Stromal cell of bone marrow (primary cell): ENCODE results near the gene AMER2.
"Not testable (repeated sequence)": the region's sequence is repeated elsewhere in the genome, so short reads cannot be mapped to it uniquely, and the experiment has no call there.

Experiments
- DNase-seq: peaks from one replicate; pipeline ENCODE4 v3.0.0-alpha.2; 2012; ENCODE audit warnings: low read depth

Gene AMER2

DNA sequence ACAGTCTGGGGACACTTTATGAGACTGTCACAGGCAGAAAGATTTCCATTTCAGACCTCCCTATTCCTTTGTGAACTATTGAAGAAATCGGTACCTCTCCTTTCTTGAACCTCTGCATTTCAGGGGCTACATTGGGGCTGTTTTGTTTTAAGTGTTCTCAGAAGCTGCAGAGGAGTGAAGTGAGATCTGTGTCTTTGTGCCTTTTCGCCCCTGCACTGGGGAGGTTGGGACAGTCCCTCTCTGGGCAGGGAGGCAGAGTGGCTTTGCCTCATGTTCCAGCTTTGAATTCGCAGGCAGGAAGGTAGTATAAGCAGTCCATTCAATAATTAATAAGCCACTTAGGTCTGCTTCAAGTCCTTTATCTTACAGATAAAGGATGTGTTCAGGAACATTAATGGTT is 9.5 kb upstream of the AMER2 start:
- no peak for DNase-seq

DNA sequence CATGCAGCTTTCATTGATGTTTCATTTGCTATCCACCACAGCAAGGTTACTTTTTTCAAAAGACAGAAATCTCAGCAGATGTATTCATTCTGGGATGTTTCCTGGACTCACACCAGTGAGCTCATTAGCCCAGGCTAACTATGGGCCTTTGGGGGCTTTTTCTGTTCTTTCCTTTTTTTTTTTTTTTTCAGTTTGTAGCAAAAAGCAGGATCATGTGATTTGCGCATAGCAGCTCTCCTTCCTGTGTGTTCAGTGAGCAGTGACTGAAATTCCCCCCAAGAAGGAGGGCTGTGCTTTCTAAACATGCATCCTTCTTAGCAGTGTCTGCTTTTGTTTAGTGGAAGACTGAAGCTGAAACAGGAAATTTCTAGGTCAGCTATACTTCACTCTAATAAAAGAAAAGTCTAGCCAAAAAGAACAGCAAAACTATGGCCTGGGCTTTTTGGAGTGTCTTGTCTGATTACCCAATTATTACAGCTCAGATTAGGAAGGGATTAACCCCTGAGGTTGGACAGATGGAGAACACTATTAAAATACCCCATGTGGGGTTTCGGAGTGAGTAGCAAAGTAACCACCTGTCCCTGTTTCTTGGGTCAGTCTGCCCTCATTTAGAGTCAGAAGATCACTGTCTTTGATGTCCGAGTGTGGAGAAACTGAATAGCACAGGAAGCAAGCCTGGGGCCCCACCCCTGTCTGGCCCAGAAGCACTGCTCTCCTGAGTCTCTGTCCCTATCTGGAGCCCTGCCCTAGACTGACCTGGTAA is 8.9 kb upstream of the AMER2 start:
- no peak for DNase-seq

DNA sequence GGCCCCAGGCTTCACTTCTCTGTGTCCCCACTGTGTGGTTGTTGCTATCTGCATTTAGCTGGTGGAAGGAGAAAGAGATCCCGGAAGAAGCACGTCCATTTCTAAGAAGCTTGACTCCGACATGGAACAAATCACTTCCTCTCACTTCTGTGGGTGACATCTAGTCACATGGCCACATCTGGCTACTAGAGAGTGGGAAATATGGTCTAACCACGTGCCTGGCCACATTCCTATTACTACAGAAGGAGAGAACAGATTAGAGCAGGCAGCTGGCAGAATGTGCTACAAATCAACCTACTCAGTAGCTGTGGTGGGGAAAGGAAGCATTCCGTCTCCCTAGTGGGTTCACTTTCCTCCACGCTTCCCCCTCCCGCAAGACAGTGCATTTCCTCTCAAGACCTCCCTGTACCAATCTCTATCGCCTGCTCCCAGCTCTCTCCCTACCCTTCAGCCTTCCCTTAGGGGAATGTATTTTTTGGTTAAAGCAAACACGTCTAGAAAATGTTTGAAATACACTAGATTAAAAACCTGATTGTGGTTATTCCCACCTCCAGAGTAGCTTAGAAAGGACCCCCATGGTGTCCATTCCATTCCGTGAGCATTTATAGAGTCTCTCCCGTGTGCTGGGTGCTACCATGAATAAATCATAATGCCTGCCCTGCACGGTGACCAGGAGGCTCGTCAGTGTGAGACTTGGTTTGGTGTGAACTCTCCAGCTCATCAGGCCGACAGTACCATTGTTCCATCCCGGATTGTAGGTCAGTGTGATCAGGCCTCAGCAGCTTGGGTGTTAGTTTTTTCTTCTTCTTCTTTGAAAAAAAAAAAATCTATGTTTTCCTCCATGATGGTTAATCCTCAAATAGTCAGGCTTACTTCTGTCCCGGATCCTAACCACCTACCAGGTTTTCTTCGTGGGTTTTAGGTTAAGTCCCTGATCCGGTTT is 8.0 kb upstream of the AMER2 start:
- no peak for DNase-seq

DNA sequence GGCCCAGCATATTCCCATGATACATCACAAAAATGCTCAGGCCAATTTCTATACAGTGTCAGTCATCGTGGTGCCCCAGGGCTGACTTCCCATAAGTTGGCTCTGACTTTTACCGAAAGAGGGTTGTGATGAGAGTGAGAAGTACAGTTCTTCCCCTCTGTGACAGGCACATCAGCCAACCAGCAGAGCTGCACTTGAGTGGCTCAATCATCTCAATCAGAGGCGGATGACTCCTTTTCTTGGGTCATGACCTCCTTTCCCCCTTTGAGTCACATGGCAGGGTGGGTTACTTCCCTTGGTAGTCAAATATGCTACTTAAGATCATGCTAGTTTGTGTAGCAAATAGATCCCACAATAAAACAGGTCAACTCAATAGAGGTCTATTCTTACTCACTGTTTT is 6.9 kb upstream of the AMER2 start:
- no peak for DNase-seq

DNA sequence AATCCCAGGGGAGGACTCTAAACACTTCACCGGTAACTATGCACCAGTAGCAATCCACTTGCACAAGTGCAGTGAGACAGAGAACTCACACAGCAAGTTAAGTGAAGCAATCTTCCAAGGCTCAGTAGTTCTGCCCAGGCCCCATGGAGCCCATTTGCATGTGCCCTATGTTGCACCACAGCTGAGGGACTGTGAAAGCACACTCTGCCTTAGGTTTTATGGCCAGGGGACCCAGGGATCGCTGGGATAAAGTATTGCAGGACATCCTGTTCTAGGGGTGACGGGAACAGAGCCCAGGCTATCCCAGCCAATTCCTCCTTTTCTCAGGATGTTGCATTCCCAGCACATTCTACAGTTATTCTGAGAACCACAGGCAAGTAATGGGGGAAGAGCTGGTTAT is 6.0 kb upstream of the AMER2 start:
- no peak for DNase-seq

DNA sequence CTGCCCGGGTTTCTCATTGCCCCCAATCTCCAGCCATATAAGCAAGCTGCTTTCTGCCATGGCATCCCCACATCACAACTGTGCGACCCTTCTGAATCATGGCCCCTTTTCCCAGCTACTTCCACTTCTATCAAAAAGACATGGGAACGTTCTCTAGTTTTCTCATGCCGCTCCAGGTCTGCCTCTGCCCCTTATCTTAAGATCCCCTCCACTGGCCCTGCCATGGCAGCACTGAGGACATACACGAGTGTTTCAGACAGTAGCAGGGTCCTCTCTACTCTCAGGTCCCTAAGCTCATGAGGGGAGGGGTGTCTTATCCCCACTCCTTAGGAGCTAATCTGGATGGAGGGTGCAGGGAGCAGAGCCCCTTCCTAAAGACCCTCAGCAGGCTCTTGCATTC is 5.5 kb upstream of the AMER2 start:
- DNase-seq, result no peak

DNA sequence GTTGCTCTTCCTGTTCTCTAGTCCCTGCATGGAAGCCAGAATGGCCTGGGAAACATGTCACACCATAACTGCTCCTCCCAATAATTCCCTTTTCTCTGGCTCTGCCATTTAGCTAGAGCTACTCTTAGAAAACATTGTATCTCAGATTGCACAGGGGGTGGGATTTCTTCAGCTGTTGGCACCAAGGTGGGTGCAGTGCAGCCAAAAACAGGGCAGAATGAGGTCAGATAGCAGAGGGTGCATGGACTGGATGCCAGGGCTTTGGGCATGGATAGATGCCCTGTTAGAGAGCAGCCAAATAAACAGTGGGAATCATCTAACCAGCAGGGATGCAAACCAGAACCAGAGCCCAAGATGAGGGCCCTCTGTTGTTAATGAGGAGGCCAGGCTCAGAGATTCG is 4.9 kb upstream of the AMER2 start:
- DNase-seq, result no peak

DNA sequence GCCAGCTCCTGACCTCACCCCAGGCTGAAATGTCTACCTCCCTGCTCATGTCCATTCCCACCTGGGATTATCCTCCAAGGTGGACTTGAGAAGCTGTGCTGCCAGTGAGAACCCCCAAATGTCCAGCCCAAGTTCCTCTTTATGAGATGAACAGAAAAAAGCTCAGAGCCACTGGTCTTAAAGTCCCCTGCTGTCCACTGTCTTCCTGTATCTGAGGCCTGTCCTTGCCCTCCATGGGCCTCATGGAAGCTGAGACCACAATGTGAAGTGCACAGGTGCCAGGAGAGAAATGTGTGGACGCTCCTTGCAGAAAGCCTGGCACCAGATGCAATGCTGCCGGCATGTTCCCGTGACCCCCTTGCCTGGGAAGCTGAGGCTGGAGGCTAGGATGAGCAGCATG is 3.3 kb upstream of the AMER2 start:
- no peak for DNase-seq

DNA sequence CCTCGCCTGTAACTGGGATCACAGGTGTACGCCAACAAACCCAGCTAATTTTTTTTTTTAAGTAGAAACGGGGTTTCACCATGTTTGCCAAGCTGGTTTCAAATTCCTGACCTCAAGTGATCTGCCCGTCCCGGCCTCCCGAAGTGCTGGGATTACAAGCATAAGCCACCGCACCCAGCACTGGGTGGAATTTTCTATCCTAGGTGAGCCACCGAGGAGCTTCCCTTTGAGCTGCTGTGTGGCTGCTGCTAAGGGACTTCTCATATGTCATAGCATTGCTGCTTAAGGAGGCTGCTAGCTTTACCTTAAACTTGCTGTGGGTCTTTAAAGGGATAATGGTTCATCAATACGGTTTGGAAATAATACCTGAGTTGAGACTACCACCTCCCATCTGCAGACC is 2.9 kb upstream of the AMER2 start:
- DNase-seq, result no peak

DNA sequence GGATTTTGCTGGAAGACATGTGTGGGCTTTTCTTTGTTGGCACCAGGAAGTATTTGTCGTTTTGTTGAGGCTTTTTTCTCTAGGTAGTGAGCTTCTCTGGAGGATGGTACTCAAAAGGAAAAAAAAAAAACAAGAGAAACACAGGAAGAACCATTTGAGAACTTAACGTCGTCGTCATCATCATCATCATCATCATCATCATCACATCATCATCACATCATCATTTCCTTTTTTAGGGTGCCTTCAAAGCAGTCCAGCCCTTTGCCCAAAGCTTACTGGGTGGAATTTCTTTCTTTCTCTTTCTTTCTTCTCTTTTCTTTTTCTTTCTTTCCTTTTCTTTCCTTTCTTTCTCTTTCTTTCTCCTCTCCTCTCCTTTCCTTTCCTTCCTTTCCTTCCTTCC is 2.2 kb upstream of the AMER2 start:
- no peak for DNase-seq

DNA sequence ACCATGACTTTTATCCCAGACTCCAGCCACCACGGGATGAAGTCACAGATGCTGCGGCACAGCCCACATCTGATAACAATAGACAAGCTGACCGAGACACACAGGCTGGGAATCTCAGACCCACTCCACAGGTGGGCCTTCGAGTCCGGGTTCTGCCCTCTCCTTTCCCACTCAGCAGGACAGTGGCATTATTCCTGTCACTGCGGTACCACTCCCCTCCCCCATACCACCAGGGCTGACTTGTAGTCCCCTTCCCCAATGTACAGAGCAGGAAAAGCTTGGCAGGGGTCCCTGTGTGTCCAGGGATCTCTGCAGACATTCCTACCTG is 179 bp upstream of the AMER2 start:
- no peak for DNase-seq

DNA sequence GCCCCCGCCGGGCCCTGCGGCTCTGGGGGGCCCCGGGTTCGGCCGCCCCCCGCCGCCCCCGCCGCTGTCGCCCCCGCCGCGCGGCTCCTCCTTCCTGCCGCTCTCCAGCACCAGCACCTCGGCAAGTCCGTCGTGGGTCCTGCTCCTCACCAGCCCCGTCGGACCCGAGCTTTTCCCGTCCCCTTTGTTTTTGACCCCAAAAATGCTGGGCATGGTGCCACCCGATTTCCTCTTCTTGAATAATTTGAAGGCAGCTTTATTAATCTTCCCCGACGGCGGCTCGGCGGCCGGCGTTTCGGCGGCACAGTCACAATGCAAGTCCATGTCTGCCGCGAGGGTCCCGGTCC is 945 bp downstream of the AMER2 start:
- no peak for DNase-seq

DNA sequence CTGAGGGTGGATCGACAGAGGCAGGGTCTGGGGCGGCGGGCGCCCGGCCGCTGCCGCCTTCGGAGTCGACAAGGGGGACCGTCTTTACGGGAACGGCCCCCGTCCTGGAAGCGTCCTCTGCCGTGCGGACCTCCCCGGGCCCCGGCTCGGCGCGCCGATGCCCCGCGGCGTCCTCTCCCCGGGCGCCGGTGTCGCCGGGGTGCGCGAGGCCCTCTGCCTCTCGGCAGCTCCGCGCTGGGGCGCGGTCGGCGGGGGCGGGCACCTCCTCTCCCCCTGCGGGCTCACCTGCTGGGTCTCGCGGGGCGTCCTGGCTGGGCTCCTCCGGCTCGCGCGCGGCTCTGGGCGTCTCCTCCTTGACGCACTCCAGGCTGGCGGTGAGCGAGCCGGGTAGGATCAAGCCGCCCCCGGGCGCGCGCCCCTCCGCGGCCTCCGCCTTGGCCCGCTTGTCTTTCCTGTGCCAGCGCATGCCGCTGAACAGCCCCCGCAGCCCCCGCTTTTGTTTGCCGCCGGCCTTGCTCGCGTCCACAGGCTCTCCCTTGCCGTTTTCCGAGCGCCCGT is 1.5 kb downstream of the AMER2 start:
- DNase-seq, result no peak

DNA sequence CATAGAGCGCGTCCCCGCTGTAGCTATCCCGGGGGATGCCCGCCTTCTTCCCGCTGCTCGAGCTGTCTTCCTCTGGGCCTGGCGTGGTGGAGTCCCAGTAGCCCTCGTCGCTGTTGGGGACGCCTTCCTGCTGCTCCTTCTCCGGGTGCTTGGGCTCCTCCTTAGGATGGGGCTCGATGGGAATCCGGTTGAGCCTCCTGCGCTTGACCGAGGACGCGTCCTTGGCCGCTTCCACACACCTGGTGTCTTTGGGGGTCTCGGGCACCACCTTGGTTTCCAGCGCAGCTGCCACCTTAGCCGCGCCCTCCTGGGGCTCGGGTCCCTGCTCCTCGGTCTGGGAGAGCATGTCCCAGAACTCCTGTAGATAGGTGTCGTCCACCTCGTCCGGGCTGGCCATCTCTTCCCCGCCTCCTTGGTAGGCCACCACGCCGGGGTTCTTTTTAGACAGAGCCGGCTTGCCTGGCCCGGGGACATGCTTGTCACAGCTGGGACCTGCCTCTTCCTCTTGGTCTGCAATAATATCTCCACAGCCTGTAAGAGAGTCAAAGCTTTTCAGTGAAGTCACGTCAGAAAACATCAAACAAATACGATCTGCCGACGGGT is 2.0 kb downstream of the AMER2 start:
- no peak for DNase-seq

DNA sequence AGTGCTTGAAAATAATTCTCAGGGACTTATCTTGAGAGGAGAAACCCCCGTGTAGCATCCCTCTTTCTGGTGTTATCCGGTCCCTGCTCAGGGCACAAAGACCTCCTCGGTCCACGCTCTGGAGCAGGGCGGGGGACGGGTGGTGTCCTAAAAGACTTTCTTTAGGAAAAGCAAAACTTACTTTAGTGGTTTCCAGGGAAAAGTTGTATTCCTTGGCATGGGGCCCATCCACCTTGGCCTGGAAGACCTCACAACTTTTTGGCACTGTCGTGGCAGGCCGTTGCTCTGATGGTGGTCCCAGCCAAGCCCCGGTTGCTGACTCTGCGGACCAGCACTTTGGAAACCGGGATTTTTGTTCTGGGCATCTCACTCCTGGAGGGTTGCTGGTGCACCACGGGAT is 2.7 kb downstream of the AMER2 start:
- DNase-seq, result no peak

DNA sequence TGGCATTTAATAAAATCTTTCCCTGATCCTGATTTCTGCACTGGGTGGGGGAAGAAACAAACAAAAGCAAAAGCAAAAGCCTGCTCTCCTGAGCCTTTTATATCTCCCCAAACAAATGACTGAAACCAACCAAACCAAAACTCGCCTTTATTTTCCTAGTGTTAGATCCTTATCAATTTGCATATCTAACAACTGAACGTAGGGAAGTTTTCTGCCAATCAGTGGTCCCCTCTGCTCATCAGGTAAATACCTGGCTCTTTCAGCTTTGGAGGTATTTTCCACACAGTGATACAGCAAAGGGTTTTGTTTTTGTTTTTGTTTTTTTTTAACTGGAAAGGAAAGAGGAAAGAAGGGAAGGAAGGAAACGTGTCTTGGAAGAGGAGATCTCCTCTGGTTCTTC is 3.3 kb downstream of the AMER2 start:
- no peak for DNase-seq

DNA sequence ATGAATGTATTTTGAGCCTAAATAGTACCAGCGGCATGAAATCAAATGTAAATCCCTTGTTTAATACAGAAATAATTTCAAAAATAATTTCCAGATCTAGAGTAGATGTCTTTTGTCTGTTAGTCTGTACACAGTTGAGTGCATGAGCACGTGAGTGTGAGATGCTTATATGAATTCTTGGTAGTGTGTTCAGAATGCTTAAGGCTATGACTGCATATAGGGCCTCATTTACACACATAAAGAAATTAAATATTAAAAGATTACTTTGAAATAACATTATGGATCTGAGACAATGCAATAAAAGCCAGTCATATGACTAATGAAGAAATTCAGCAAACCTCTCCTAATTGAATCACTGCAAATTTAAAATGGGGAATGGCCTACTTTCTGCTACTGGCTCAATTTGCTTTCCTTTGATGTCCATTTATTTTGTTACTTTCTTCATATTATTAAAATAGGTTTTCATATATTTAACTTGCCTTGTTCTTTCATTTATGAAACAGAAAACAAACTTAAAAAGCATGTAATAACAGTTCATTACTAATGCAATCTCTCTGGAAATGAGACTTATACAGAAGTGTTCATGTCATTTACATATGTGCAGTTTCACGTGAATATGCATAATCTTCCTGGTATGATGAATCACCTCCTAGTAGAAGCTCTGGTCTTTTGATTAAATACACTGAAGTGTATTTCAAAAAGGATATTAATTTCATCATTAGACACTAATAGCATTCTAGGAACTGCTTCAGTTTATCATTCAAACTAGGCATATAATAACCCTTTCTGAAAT is 4.5 kb downstream of the AMER2 start:
- DNase-seq, result no peak

DNA sequence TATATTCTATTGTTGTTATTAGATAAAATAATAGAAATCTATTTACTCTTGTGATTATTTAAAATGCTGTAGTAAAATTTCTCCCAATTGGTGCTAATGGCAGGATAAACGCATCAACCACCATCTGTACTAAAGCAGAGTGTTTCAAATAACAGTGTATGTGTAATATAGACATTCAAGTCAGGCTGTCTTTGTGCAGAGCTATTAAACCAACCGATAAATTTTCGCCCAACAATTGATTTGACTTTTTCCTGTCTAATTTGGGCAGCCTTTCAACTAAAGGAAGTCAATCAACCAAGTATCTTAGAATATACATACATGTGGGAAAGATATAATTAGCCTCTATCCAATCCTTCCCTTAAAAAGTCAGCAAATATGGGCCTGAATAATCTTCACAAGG is 5.8 kb downstream of the AMER2 start:
- no peak for DNase-seq

DNA sequence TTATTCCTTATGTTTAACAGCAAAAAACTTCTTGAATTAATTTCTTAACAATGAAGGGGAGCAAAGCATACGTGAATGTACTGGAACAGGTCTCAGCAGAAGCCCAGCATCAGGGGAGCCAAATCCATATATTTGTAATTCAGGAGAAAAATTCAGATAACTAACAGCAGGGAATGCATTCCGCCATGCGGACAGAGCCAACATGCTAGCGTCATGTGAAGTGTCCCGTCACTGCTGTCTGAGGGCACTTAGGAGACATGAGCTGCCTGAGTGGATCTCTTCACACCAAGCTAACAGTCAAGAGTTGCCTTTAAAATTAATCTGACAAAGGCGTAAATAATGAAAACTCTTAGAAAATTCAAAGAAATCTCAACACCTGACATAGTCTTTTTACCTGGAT is 6.4 kb downstream of the AMER2 start:
- DNase-seq, result no peak

DNA sequence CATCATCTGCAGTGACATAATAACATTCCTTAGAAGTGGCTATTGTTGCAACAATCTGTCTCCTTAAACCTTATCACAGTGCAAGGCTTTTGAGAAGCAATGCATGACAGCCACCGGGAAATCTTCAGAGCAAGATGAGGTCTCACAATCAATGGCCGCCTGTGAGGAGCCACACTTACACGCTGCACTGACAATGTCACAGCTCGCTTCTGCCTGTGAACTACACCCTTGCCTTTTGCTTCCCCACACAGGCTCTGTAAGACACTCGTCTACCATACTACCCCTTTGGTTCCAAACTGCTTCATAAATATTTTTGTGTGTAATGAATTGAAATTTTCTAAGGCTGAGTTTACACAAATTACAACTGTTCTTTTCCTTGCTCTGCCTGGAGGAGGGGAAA is 6.9 kb downstream of the AMER2 start:
- DNase-seq, result not testable (repeated sequence)

DNA sequence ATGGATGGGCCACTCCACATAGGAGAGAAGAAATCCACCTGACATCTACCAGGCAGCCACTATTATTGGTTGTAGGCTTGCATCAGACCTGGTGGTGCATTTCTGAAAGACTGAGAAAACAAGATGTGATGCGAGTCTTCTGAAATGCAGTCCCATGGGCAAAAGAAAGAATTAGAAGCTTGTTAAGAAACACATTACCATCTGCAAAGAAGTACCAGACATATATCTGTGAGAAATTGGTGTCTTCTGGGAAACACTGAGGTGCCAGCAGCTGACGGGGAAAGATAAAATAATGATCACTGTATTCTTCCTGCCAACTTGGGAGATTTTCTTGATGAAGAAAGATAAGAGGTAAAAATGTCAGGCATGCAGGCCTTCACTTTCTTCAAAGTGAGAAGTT is 14.4 kb downstream of the AMER2 start:
- no peak for DNase-seq

DNA sequence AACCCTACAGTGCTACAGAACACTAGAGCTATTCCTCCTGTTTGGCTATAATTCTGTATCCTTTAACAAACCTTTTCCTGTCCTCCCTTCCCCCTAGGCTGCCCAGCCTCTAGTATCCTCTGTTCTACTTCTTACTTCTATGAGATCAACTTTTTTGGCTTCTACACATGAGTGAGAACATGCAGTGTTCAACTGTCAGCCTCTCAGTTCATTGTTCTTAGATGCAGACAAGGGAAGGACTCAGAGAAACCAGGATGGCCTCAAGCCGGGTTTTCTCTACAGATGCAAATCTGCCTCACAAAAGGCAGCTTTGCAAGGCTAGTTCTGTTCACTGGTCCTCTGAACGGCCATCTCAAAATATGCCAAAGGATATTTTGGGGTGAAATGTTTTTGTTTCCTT is 18.4 kb downstream of the AMER2 start:
- no peak for DNase-seq
